HL-60 (cell line): ENCODE results near the gene ADGRB2.

Source experiments
- DNase-seq, 2 experiments: peaks; one replicate each; pipeline ENCODE4 v3.0.0-alpha.2; 2010 to 2020; ENCODE audit warnings: low read depth in 1 of 2, low spot score in 1 of 2
- H3K27ac ChIP-seq: fragments of 250-450 bp; sonication (Bioruptor Pico); replicated peaks from 2 replicates; pipeline ENCODE4 v1.5.1; 2020; ENCODE audit warnings: mild to moderate bottlenecking, moderate library complexity
- H3K27me3 ChIP-seq: fragments of 250-450 bp; sonication (Bioruptor Pico); 2 replicates; pipeline ENCODE4 v1.5.1; 2021; ENCODE audit warnings: mild to moderate bottlenecking, moderate library complexity; ENCODE audit not compliant: insufficient read depth, poor library complexity, severe bottlenecking
- H3K4me3 ChIP-seq: replicated peaks from 2 replicates; pipeline ENCODE4 v1.5.1; 2011; ENCODE audit warnings: mild to moderate bottlenecking, control low read depth, low read length; ENCODE audit not compliant: insufficient read depth
- GABPA ChIP-seq: IDR thresholded peaks from 2 replicates; pipeline ENCODE4 v1.6.1; 2012; ENCODE audit warnings: low read depth
- POLR2AphosphoS5 ChIP-seq: IDR thresholded peaks from 2 replicates; pipeline ENCODE4 v1.6.1; 2012; ENCODE audit warnings: low read depth
- SPI1 ChIP-seq: IDR thresholded peaks from 2 replicates; pipeline ENCODE4 v1.6.1; 2012; ENCODE audit warnings: low read depth, mild to moderate bottlenecking, borderline replicate concordance
- TF ChIP-seq, protein P1 (sequence below): IDR thresholded peaks from 2 replicates; pipeline ENCODE4 v1.6.1; 2012; ENCODE audit warnings: low read depth; ENCODE audit not compliant: insufficient replicate concordance
- TF ChIP-seq, protein P2 (sequence below): IDR thresholded peaks from one replicate; pipeline ENCODE4 v1.5.1; 2011; ENCODE audit warnings: low read length, control low read depth, inconsistent platforms; ENCODE audit not compliant: insufficient read depth

The ADGRB2 gene

DNA sequence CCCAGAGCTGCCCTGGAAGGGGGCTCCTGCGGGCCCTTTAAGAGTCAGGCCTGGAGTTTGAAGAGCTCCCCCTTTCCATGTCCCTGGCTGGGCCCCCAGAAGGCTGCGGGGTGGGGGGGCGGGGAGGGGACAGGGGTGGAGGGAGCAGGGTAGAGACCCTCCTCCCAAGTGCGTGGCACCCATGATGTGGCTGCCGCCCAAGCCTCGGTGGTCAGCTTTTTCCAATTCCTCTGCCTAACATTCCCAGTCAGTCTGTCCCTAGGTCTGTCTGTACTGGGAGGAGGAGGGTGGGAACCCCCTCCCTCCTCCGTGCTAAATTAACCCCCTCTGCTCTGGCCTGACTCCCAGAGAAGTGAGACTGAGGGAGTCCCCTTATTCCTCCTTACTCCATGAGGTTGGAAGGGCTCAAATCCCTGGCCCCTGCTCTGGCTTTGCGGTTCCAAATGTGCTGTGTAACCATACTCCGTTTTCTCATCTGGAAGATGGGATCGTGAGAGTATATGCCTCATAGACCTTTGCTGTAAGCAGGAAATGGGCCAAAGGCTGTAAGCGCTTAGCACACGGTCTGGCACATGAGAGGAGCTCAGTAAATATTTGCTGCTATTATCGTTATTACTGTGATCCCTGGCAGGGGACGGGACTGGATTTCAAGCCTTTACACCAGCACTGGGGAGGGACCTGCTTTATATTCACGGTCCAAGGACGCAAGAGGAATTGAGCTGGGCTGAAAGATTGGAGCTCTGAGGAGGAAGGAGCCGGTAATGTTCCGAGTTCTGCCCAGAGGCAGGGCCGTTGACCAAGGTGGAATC lies 59.7 kb downstream of the ADGRB2 start:
- TF ChIP-seq, protein P1, sequence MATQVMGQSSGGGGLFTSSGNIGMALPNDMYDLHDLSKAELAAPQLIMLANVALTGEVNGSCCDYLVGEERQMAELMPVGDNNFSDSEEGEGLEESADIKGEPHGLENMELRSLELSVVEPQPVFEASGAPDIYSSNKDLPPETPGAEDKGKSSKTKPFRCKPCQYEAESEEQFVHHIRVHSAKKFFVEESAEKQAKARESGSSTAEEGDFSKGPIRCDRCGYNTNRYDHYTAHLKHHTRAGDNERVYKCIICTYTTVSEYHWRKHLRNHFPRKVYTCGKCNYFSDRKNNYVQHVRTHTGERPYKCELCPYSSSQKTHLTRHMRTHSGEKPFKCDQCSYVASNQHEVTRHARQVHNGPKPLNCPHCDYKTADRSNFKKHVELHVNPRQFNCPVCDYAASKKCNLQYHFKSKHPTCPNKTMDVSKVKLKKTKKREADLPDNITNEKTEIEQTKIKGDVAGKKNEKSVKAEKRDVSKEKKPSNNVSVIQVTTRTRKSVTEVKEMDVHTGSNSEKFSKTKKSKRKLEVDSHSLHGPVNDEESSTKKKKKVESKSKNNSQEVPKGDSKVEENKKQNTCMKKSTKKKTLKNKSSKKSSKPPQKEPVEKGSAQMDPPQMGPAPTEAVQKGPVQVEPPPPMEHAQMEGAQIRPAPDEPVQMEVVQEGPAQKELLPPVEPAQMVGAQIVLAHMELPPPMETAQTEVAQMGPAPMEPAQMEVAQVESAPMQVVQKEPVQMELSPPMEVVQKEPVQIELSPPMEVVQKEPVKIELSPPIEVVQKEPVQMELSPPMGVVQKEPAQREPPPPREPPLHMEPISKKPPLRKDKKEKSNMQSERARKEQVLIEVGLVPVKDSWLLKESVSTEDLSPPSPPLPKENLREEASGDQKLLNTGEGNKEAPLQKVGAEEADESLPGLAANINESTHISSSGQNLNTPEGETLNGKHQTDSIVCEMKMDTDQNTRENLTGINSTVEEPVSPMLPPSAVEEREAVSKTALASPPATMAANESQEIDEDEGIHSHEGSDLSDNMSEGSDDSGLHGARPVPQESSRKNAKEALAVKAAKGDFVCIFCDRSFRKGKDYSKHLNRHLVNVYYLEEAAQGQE, result no peak
- TF ChIP-seq SPI1, result no peak
- TF ChIP-seq POLR2AphosphoS5, result no peak
- TF ChIP-seq, protein P2, sequence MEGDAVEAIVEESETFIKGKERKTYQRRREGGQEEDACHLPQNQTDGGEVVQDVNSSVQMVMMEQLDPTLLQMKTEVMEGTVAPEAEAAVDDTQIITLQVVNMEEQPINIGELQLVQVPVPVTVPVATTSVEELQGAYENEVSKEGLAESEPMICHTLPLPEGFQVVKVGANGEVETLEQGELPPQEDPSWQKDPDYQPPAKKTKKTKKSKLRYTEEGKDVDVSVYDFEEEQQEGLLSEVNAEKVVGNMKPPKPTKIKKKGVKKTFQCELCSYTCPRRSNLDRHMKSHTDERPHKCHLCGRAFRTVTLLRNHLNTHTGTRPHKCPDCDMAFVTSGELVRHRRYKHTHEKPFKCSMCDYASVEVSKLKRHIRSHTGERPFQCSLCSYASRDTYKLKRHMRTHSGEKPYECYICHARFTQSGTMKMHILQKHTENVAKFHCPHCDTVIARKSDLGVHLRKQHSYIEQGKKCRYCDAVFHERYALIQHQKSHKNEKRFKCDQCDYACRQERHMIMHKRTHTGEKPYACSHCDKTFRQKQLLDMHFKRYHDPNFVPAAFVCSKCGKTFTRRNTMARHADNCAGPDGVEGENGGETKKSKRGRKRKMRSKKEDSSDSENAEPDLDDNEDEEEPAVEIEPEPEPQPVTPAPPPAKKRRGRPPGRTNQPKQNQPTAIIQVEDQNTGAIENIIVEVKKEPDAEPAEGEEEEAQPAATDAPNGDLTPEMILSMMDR, result no peak
- no peak for TF ChIP-seq GABPA
- H3K27me3 ChIP-seq, result peaks cover 37% of the 10 kb centered on the region
- H3K27ac ChIP-seq, result no peak overlapping the region
- no peak for DNase-seq
- no peak overlapping the region for H3K4me3 ChIP-seq

DNA sequence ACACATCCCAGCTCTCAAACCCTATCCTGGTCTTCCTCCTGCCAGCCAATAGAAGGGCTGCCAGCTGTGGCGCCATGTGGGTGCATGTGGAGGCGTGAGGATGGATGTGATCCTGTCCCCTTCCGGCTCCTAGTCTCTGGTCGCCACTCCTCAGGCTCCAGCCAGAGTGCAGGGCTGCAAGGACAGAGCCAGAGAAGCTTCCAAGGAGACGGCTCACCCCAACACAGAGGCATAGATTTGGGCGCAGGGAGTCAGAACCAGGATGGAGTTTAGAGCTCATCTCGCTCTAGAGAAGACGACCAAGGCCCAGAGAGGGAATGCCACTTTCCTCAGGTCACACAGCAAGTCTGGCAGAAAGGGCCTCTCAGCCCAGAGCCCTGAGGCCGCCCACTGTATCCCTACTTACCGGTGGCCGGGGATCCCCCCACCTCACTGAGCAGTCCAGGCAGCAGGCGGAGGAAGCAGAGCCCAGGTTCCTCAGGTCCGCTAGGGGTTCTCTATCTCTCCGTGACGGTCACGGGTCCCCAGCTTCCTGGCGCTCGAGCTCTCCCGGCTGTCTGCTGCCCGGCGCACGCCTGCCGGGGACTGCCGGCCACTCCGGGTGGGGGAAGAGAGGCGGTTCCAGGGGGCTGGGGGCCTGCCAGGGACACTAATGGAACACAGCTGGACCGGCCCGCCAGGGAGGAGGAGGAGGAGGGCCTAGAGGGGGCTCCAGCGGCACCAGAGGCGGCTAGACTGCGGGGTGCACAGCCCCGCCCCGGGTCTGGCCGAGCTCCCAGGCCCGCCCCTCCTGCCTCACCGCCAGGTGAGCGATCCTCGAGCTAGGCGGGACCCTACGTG lies 60.5 kb downstream of the ADGRB2 start, which contains the start of gene COL16A1:
COL16A1 (minus strand) TSS at position 587 of the 840 bp plus-strand sequence. CDS start 1,824 bp downstream, outside the sequence.
- Histone ChIP-seq H3K27ac (no peak within 1 kb of the TSS), H3K27me3 (peaks cover 34% of the 10 kb centered on the region), H3K4me3 (no peak within 1 kb of the TSS)
- TF ChIP-seq, protein P1, result no peak
- no peak for TF ChIP-seq POLR2AphosphoS5
- no peak for TF ChIP-seq SPI1
- TF ChIP-seq, protein P2, result no peak
- no peak for TF ChIP-seq GABPA
- DNase-seq, result no peak

DNA sequence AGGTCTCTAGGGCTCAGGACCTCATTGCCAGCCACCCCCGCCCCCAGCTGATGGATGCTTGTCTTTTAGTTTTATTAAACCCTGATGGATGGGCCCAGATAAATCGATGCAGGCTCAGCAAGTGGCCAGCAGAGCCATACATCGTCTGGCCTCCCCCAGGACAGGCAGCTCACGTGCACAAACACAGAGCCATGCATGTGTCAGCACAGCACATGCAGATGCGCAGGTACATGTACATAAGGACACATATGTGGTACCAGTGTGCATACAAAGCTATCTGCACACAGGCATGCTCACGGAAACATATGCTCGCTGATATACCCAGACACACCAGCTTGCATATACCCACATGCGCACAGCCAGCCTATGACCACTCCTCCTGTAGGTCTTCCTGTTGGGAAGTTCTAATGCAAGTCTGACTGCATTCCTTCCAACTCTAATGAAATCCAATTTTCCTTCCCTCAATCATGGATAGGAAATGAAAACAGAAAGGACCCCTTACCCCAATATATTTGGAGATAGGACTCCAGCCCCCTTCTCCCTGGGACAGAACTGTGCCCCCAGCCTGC lies 61.2 kb downstream of the ADGRB2 start:
- Histone ChIP-seq H3K4me3 (no peak overlapping the region), H3K27me3 (peaks cover 30% of the 10 kb centered on the region), H3K27ac (no peak overlapping the region)
- no peak for DNase-seq
- no peak for TF ChIP-seq GABPA
- TF ChIP-seq SPI1, result no peak
- TF ChIP-seq, protein P2, result no peak
- TF ChIP-seq POLR2AphosphoS5, result no peak
- TF ChIP-seq, protein P1, result no peak
